GM21528 (cell line): ENCODE measurements around the gene SULT1C3.

Experiments used
- ATAC-seq: cut with Tn5 transposase; IDR thresholded peaks from one replicate; pipeline ENCODE4 v1.9.1; 2021; ENCODE audit warnings: mild to moderate bottlenecking, moderate library complexity; ENCODE audit not compliant: unreplicated experiment, low FRiP score

Gene SULT1C3

DNA sequence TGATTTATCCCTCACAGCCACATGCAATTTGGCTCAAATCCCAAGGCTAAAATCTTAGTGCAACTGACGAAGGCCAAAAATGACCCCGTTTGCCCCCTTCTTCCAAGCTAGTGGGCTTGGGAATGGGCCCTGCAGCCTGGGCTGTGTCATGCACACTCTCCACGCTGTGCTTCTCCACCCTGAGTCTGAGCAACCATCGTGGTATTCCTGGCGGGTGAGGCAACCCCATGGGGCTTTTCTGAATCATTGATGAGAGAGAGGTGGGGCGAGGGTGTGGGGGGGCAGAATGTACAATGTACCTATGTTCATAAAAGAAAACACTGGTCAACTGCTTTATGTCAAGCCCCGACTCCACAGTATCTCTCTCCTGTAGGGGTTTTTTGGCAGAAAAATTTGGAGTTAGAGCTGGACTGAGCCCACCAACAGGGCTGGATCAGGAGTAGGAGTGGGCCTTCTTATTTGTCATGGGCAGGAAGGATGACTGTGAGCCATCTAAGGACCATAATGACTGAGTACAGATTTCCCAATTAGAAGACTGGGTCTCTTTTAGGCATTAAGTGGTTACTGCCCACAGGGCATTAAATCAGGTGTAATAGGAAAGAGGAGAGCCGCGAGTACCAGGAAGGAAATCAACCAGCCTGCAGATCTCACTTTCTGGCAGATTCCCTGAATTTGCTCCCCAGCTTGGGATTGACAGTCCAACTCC, 57.8 kb downstream of the SULT1C3 start:
- ATAC-seq, result no peak

DNA sequence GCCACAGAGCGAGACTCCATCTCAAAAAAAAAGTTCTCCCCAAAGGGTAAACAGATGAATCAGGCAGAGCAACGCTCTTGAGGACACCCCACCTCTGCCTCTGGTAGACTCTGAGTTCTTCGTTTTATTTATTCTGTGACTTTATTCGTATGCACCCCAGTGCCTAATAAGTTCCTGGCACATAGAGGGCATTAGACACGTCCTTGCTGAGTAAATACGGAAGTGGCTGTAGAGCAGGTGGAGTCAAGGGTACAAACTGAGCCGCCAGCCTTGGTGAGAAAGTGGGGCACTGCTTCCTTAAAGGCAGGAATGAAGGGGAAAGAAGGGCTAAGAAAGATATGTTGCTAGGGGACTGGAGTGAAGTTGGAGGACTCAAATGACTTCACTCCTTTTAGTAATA, 61.8 kb downstream of the SULT1C3 start:
- no peak for ATAC-seq

DNA sequence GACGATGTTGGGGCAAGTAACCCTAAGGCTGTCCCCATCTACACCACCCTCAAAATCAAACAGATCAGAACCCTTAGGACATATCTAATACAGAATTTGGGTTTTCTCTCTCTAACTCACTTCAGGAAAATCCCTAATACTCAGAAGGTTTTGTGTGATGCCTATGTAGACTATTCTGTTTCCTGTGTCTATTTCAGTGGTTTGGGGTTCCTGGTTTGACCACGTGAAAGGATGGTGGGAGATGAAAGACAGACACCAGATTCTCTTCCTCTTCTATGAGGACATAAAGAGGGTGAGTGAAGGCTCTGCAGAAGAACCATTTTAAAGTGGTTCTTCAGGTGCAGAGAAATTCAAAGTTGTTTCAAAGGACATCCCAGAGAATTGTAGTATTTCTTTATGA, 65.2 kb downstream of the SULT1C3 start:
- ATAC-seq, result no peak

DNA sequence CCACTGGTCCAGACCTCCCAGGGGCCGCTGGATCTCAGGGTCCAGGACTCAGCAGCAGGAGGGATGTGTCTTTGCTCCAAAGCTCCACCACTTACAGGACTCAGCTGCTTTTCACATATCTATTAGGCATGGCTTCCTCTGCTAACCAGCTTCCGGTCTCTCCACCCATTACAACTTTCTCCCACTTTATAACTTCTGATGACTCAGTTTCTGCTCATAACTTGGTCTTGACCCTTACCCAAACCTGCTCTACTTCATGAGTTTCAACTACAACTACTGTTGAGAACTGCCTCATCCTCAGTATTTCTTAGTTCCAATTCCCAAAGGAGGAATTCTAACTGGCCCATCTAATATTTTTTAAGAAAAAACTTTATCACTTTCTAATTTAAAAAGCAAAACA, 66.1 kb downstream of the SULT1C3 start:
- no peak for ATAC-seq

DNA sequence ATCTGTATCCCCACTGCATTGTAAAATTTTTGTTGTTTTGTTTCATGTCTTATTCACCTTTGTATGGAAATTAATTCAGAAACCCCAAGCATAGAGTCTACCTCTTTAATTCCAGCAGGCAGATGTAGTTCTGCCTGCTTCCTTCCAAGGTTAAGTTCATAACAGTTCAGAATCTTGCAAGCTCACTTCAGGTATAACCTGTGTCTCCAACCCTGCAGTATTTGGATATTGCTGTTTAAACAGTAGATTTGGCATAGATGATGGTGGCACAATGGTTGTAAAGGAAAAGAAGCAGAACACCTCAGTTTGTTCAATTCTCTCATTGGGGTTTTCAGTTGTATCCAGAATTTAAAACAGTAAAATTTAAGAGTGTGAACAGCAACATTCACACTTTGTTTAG, 70.1 kb downstream of the SULT1C3 start:
- ATAC-seq, result no peak
